ENCODE results near the gene KRTAP1-5.
"Not testable (repeated sequence)": the region's sequence is repeated elsewhere in the genome, so short reads cannot be mapped to it uniquely, and the experiment has no call there.

Gene KRTAP1-5

GRCh38 chr17:41003926-41004325 is 23.1 kb downstream of the KRTAP1-5 start:
- no peak for TF ChIP-seq CTCF (IDR thresholded peaks at IDR 0.05; ENCODE audit: insufficient read depth, low read depth, low read length, missing control alignments)
- DNase-seq (ENCODE audit: low read depth): no peak
- no peak overlapping the region for H3K4me3 ChIP-seq (ENCODE audit: low read depth, low read length)

DNA sequence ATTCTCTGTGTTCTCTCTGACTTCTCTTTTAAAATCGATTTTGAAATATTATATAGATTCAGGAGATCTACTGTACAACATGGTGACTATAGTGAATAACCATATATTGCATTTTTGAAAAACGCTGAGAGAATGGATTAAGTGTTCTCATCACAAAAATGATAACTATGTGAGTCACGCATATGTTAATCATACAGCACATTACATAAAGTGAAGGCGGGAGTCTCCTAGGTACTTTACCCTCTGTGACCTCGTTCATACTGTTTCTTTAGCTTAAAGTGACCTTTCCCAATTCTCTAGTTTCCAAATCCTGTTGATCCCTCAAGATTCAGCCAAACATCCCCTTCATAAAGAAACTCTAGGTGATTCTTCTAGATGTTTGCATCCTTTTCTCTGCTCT is 24.2 kb downstream of the KRTAP1-5 start:
- TF ChIP-seq CTCF (IDR thresholded peaks at IDR 0.05; ENCODE audit: insufficient read depth, low read depth, low read length, missing control alignments): no peak
- DNase-seq (ENCODE audit: low read depth): no peak
- H3K4me3 ChIP-seq (ENCODE audit: low read depth, low read length): no peak overlapping the region

- TF ChIP-seq CTCF (IDR thresholded peaks at IDR 0.05; ENCODE audit: insufficient read depth, low read depth, low read length, missing control alignments): no peak
- no peak overlapping the region for H3K4me3 ChIP-seq (ENCODE audit: low read depth, low read length)
- DNase-seq (ENCODE audit: low read depth): no peak
Observed at GRCh38 chr17:41001795-41002194, 25.2 kb downstream of the KRTAP1-5 start.

DNA sequence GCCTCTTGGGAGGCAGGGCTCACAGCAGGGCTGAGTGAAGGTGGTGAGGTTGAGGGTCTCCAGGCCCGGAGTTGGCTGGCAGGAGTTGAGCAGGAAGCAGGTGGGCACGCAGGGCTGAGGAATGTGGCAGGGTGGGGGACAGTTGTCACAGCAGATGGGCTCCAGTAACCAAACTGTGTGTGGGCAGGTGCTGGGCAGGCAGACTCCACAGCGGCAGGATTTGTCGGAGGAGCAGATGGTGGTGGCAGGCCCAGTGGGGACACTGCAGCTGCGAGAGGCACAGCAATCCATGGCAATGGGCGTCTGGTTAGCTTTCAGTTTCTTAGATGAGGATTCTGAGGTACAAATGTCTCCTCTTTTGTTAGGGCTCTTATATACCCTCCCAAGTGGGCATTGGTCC is 27.4 kb downstream of the KRTAP1-5 start, which contains the start of gene KRTAP3-2:
TSS of gene KRTAP3-2 (minus strand) at position 344 of the 400 bp plus-strand sequence. CDS start at position 291, 53 bp downstream.
- DNase-seq (ENCODE audit: low read depth): not testable (repeated sequence)

DNA sequence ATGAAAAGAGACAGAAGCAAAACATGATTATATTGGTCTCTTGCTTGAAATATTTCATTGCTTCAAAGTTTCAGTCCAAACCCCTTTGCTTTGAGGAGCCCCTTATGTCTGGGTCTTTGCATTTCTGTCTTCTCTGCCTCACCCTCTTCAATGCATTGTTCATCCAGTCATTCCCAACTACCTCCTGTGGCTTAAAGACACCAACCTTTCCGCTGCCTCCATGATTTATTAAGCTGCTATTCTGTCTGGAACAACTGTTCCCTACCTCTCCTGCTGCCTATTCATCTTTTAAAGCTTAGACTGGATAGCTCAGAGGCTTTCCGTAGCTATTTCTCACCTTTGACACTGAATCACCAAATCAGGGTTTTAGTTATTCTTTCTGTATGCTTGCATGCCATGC is 29.6 kb downstream of the KRTAP1-5 start:
- no peak for TF ChIP-seq CTCF (IDR thresholded peaks at IDR 0.05; ENCODE audit: insufficient read depth, low read depth, low read length, missing control alignments)
- no peak for DNase-seq (ENCODE audit: low read depth)
- H3K4me3 ChIP-seq (ENCODE audit: low read depth, low read length): no peak overlapping the region

More for the DNA sequence above, 27.4 kb downstream of the KRTAP1-5 start, which contains the start of gene KRTAP3-2:
- not testable (repeated sequence) for H3K4me3 ChIP-seq (ENCODE audit: low read depth, low read length)

- TF ChIP-seq CTCF (IDR thresholded peaks at IDR 0.05; ENCODE audit: insufficient read depth, low read depth, low read length, missing control alignments): no peak
- H3K4me3 ChIP-seq (ENCODE audit: low read depth, low read length): no peak overlapping the region
- DNase-seq (ENCODE audit: low read depth): no peak
Observed at GRCh38 chr17:40996829-40997228, 30.2 kb downstream of the KRTAP1-5 start.

DNA sequence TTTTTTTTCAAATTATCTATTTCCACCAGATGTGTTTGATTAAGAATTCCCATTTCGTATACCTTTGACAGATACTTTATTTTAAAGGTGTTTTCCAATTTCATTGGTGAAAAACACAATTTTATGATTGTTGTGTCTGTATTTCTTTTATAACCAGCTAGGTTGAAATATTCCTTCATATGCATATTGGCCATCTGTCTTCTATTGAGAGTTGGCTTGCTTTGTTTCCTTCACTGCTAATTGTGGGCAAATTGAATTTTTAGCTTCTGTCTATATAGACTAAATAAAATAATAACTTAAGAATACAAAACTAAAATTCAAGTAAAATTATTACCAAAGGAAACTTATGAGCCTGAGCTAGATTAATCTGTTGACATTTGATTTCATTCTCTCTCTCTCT is 31.9 kb downstream of the KRTAP1-5 start:
- no peak overlapping the region for H3K4me3 ChIP-seq (ENCODE audit: low read depth, low read length)
- DNase-seq (ENCODE audit: low read depth): no peak
- no peak for TF ChIP-seq CTCF (IDR thresholded peaks at IDR 0.05; ENCODE audit: insufficient read depth, low read depth, low read length, missing control alignments)

Measured in GM12865 (cell line).